Tibial nerve (tissue), 4 donors: Measurements from ENCODE around the gene SAMD8.

Experiments used
- EP300 ChIP-seq, 2 donors: sonication (generic); formaldehyde crosslinking; IDR thresholded peaks; one replicate each; pipeline ENCODE4 v1.6.1; 2017; ENCODE audit warnings: antibody characterized with exemption in 2 of 2, mild to moderate bottlenecking in 1 of 2
- POLR2A ChIP-seq, 2 donors: fragments of 450-650 bp; IDR thresholded peaks; one replicate each; pipeline ENCODE4 v1.6.1; 2017; ENCODE audit warnings: antibody characterized with exemption in 2 of 2, mild to moderate bottlenecking in 2 of 2, moderate library complexity in 2 of 2
- TF ChIP-seq, protein P1 (sequence below), 5 experiments: fragments of 200-600 bp in 3 of 5; fragments of 450-650 bp in 2 of 5; sonication (generic) in 3 of 5; IDR thresholded peaks; one replicate each; pipeline ENCODE4 v1.5.1; 2016 to 2019; ENCODE audit warnings: antibody characterized with exemption in 5 of 5, mild to moderate bottlenecking in 3 of 5, moderate library complexity in 2 of 5

DNA sequence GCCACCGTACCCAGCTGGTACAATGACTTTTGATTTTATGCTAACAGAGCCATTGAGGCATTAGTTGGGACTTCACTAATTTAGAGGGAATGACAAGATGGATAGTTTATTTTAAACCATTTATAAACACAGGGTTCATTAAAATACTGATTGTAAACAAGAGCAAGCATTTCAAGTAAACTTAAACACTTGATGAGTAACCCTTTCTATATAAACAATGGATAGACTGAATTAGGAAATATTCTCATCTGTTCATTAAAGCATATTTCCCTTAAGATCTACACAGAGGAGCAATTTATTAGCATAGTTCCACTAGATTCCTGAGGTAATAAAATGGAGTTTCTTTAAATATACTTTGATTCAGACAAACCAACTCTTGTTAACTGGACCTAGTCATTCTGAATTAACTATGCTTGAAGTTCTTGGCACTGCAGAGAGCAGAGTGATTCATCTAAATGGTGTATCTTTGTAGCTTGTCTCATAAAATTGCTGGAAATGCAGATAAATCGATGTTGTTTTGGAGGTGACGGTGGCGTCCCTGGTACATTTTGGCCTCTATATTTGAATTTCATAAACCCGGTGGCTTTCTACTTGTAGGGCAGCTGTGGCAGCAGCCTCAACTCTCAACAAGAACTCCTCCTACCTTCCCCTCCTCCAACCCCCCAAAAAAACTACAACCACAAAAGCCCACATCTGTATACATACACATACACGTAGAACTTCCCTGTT, 83.7 kb downstream of the SAMD8 start:
- TF ChIP-seq, protein P1, sequence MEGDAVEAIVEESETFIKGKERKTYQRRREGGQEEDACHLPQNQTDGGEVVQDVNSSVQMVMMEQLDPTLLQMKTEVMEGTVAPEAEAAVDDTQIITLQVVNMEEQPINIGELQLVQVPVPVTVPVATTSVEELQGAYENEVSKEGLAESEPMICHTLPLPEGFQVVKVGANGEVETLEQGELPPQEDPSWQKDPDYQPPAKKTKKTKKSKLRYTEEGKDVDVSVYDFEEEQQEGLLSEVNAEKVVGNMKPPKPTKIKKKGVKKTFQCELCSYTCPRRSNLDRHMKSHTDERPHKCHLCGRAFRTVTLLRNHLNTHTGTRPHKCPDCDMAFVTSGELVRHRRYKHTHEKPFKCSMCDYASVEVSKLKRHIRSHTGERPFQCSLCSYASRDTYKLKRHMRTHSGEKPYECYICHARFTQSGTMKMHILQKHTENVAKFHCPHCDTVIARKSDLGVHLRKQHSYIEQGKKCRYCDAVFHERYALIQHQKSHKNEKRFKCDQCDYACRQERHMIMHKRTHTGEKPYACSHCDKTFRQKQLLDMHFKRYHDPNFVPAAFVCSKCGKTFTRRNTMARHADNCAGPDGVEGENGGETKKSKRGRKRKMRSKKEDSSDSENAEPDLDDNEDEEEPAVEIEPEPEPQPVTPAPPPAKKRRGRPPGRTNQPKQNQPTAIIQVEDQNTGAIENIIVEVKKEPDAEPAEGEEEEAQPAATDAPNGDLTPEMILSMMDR (IDR thresholded peaks at IDR 0.05), result no peak
- TF ChIP-seq POLR2A (IDR thresholded peaks at IDR 0.05) (no peak), EP300 (IDR thresholded peaks at IDR 0.05) (no peak)
